Measurements from ENCODE around the gene SPATA20. TPM values are rescaled to one million over a fixed set of nuclear protein-coding genes. Genes with fewer than 3 reads are reported as not detected.

Gene SPATA20
- total and polyA plus RNA-seq, 11 donors, result 13.8 to 83.0 (median 52.3) TPM

DNA sequence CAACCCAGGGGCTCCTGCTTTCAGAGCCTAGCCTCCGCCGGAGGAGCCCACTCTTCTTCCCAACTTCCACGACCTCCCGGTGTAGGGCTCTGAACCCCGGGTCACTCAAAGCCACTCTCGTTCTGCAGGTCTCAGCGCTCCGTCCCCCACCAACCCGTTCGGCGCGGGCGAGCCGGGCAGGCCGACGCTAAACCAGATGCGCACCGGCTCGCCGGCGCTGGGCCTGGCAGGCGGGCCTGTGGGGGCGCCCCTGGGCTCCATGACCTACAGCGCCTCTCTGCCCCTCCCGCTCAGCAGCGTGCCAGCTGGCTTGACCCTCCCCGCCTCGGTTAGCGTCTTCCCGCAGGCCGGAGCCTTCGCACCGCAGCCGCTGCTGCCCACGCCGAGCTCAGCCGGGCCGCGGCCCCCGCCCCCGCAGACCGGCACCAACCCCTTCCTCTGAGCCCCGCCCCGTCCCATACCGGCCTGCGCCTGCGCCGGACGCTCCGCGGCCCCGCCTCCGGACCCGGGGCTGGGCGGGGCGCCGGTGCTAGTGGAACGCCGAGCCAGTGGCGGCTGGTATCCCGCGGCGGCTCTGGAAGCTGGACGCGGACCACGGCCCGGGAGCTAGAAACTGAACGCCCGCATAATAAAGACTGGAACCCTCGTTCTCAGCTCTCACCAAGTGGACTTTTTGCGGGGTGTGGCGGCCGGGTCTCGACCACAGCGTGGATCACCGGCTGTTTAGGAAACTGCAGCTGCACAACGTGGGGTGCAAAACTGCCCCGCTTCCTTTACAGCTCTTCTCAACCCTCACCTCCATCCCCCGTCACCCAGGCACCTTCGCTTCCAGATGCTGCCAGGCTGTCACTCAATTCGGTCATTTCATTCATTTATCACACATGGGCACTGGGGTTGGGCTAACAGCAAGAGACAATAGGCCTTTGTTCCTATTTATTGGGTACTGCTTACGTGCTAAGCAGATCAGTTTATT is 5.0 kb upstream of the SPATA20 start:
- 2 to 8% (median 3%) methylated on average over 23 to 82 of the region's 82 CpGs for WGBS, 4 donors
- Histone ChIP-seq H3K27me3 (peaks cover 0 to 2% (median 0%) of the 10 kb centered on the region in 9 donors), H3K4me1 (peaks cover 0 to 42% (median 21%) of the 10 kb centered on the region in 12 donors), H3K4me3 (peak overlapping the region; percentile 27 to 86 (median 64)), H3K36me3 (peaks cover 0 to 14% (median 0%) of the 10 kb centered on the region in 9 donors), H3K9me3 (no peaks in the 10 kb centered on the region), H3K27ac (peak overlapping the region in 11 of 12 donors; percentile 56 to 89 (median 82))
- TF ChIP-seq, protein P1, sequence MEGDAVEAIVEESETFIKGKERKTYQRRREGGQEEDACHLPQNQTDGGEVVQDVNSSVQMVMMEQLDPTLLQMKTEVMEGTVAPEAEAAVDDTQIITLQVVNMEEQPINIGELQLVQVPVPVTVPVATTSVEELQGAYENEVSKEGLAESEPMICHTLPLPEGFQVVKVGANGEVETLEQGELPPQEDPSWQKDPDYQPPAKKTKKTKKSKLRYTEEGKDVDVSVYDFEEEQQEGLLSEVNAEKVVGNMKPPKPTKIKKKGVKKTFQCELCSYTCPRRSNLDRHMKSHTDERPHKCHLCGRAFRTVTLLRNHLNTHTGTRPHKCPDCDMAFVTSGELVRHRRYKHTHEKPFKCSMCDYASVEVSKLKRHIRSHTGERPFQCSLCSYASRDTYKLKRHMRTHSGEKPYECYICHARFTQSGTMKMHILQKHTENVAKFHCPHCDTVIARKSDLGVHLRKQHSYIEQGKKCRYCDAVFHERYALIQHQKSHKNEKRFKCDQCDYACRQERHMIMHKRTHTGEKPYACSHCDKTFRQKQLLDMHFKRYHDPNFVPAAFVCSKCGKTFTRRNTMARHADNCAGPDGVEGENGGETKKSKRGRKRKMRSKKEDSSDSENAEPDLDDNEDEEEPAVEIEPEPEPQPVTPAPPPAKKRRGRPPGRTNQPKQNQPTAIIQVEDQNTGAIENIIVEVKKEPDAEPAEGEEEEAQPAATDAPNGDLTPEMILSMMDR (IDR thresholded peaks at IDR 0.05), result peak in 6 of 12 donors; percentile 12 to 50 (median 33)
- TF ChIP-seq POLR2A (IDR thresholded peaks at IDR 0.05), result peak in 1 of 2 donors; percentile 86
- intact Hi-C loops (cut with DNase I), result loop anchor here (2.0 to 10.0 kb wide), 8 partner anchors 55 to 423 kb away; no protein-coding TSS in a partner anchor
- ATAC-seq (peak; percentile 65 to 93 (median 90)), DNase-seq (peak; percentile 88 to 96 (median 89))

DNA sequence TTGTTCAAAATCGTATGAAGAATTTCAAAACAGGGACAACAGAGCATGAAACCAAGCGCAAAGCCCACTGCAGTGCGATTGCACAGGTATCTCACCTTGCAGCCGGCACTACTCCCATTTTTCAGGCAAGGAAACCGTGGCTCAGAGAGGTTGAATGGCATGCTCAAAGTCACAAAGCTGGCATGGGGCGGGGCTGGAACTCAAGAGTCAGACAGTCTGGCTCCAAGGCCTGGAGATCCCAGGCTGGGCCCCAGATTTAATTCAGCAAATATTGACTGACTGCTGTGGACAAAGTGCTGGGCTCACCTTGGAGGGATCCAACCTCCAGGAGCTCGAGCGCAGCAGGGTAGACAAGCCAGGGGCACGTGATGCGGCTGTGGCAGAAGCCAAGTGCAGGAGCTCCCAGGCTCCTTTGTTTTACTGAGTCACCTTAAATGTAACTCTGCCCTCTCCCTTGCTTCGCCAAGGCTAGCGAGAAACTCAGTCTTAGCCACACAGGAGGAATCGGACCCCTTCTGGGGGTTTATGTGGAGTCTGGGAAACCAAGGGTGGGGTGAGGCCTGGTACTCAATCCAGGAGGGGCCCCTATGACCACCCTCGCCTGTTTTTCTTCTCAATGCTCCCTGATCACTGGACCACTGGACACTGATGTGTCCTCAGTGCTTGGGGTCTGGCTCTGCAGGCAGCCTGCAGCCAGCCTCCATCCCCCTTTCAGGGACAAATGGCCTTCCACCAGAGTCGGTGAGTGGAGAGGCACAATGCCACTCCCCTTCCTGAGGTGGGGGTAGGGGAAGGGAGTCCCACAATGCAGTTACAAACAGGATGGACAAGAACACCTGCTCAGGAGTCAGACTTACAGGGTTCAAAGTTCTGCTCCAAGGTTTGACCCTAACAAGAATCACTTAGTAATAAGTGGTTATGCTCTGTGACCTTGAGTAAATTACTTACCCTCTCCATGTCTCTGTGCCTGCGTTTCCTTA is 3.9 kb upstream of the SPATA20 start:
- DNase-seq (peak in 1 of 5 donors; percentile 68), ATAC-seq (peak in 2 of 4 donors; percentile 15 to 19)
- peak overlapping the region in 9 of 12 donors; percentile 56 to 89 (median 86) for H3K27ac ChIP-seq
- H3K27me3 ChIP-seq, result peaks cover 0 to 2% (median 0%) of the 10 kb centered on the region in 9 donors
- no peak for TF ChIP-seq POLR2A (IDR thresholded peaks at IDR 0.05)
- TF ChIP-seq, protein P1 (IDR thresholded peaks at IDR 0.05), result no peak
- peaks cover 0 to 12% (median 0%) of the 10 kb centered on the region in 9 donors for H3K36me3 ChIP-seq
- 66 to 84% (median 80%) methylated on average over 16 of the region's 16 CpGs for WGBS, 4 donors
- intact Hi-C loops (cut with DNase I), result loop anchor here (2.0 to 10.0 kb wide), 8 partner anchors 56 to 422 kb away; no protein-coding TSS in a partner anchor
- H3K4me3 ChIP-seq, result peak overlapping the region in 4 of 12 donors; percentile 55 to 86 (median 63)
- H3K4me1 ChIP-seq, result peaks cover 0 to 51% (median 29%) of the 10 kb centered on the region in 12 donors
- no peaks in the 10 kb centered on the region for H3K9me3 ChIP-seq

DNA sequence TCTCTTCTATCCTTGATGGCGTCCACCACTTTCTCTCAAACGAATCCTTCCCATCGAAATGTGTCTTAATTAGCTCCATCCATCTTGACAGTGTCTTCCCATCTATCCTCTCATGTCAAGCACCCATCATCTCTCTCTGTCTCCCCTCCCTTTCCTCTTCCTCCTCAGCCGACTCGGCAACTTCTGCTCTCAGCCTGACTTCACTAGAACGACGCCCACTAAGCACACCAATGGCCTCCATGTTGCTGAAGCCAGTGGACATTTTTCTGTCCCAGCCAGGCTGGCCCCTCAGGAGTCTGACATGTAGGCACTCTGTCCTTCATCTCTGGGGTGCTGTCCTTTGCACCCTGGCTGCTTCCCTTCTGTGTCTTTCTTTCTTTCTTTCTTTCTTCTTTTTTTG is 2.5 kb upstream of the SPATA20 start:
- TF ChIP-seq, protein P1 (IDR thresholded peaks at IDR 0.05), result no peak
- no peak for TF ChIP-seq POLR2A (IDR thresholded peaks at IDR 0.05)
- no peak for DNase-seq
- H3K4me1 ChIP-seq, result peaks cover 0 to 46% (median 29%) of the 10 kb centered on the region in 12 donors
- no peak for ATAC-seq
- 64 to 74% (median 71%) methylated on average over 7 of the region's 7 CpGs for WGBS, 4 donors
- no peak overlapping the region for H3K27ac ChIP-seq
- peaks cover 0 to 2% (median 0%) of the 10 kb centered on the region in 9 donors for H3K27me3 ChIP-seq
- H3K9me3 ChIP-seq, result no peaks in the 10 kb centered on the region
- H3K4me3 ChIP-seq, result no peak overlapping the region
- intact Hi-C loops (cut with DNase I), result loop anchor here in 9 of 10 donors (5.0 to 10.0 kb wide), 7 partner anchors 57 to 420 kb away; no protein-coding TSS in a partner anchor
- peaks cover 0 to 6% (median 0%) of the 10 kb centered on the region in 9 donors for H3K36me3 ChIP-seq

Data from heart left ventricle (tissue), 16 donors.